Measurements from ENCODE around the gene SNAP29.

Gene SNAP29

GRCh38 chr22:20865875-20866445 is 7.2 kb downstream of the SNAP29 start:
- DNase-seq (ENCODE audit: low read depth in 4 of 4, low spot score in 1 of 4), result no peak

- DNase-seq (ENCODE audit: low read depth in 4 of 4, low spot score in 1 of 4), result no peak
Measured at GRCh38 chr22:20866736-20867135, 7.9 kb downstream of the SNAP29 start.

GRCh38 chr22:20867179-20868024 is 8.6 kb downstream of the SNAP29 start:
- DNase-seq (ENCODE audit: low read depth in 4 of 4, low spot score in 1 of 4), result no peak

- no peak for DNase-seq (ENCODE audit: low read depth in 4 of 4, low spot score in 1 of 4)
Measured at GRCh38 chr22:20868025-20868962, 9.5 kb downstream of the SNAP29 start.

GRCh38 chr22:20869234-20869633 is 10.4 kb downstream of the SNAP29 start:
- no peak for DNase-seq (ENCODE audit: low read depth in 4 of 4, low spot score in 1 of 4)

- no peak for DNase-seq (ENCODE audit: low read depth in 4 of 4, low spot score in 1 of 4)
Measured at GRCh38 chr22:20873214-20873613, 14.4 kb downstream of the SNAP29 start.

GRCh38 chr22:20875296-20875695 is 16.5 kb downstream of the SNAP29 start:
- DNase-seq (ENCODE audit: low read depth in 4 of 4, low spot score in 1 of 4), result no peak

- no peak for DNase-seq (ENCODE audit: low read depth in 4 of 4, low spot score in 1 of 4)
Measured at GRCh38 chr22:20877715-20878114, 18.9 kb downstream of the SNAP29 start.

GRCh38 chr22:20881231-20881630 is 22.4 kb downstream of the SNAP29 start:
- DNase-seq (ENCODE audit: low read depth in 4 of 4, low spot score in 1 of 4), result no peak

- no peak for DNase-seq (ENCODE audit: low read depth in 4 of 4, low spot score in 1 of 4)
Measured at GRCh38 chr22:20881869-20882815, 23.3 kb downstream of the SNAP29 start.

GRCh38 chr22:20882855-20883254 is 24.0 kb downstream of the SNAP29 start:
- DNase-seq (ENCODE audit: low read depth in 4 of 4, low spot score in 1 of 4), result no peak

GRCh38 chr22:20884454-20884853 is 25.6 kb downstream of the SNAP29 start:
- no peak for DNase-seq (ENCODE audit: low read depth in 4 of 4, low spot score in 1 of 4)

GRCh38 chr22:20885017-20885556 is 26.3 kb downstream of the SNAP29 start:
- no peak for DNase-seq (ENCODE audit: low read depth in 4 of 4, low spot score in 1 of 4)

GRCh38 chr22:20885557-20886323 is 26.9 kb downstream of the SNAP29 start:
- peak in 2 of 4 experiments; percentile 7 to 11 for DNase-seq (ENCODE audit: low read depth in 4 of 4, low spot score in 1 of 4)

- no peak for DNase-seq (ENCODE audit: low read depth in 4 of 4, low spot score in 1 of 4)
Measured at GRCh38 chr22:20887375-20887774, 28.6 kb downstream of the SNAP29 start.

GRCh38 chr22:20889025-20889704 is 30.4 kb downstream of the SNAP29 start:
- DNase-seq (ENCODE audit: low read depth in 4 of 4, low spot score in 1 of 4), result no peak

GRCh38 chr22:20889904-20890540 is 31.2 kb downstream of the SNAP29 start:
- no peak for DNase-seq (ENCODE audit: low read depth in 4 of 4, low spot score in 1 of 4)

GRCh38 chr22:20890975-20891374 is 32.2 kb downstream of the SNAP29 start:
- no peak for DNase-seq (ENCODE audit: low read depth in 4 of 4, low spot score in 1 of 4)

Measured in stimulated activated CD4-positive, alpha-beta T cell treated with anti-CD3 and anti-CD28 coated beads, Interleukin-1b, Interleukin-23, amount 100 ng/mL, for 24 hours (primary cell).